Thyroid gland (tissue), 4 donors: ENCODE results near the gene PLPP3.

Experiments used
- CTCF ChIP-seq, 6 experiments: fragments of 200-600 bp in 3 of 6; fragments of 450-650 bp in 3 of 6; sonication (generic) in 3 of 6; IDR thresholded peaks; one replicate each; pipeline ENCODE4 v1.5.1; 2016 to 2019; ENCODE audit warnings: antibody characterized with exemption in 6 of 6, mild to moderate bottlenecking in 2 of 6, inconsistent platforms in 1 of 6, moderate library complexity in 1 of 6
- POLR2A ChIP-seq, 2 donors: fragments of 450-650 bp; IDR thresholded peaks; one replicate each; pipeline ENCODE4 v1.6.1; 2017; ENCODE audit warnings: antibody characterized with exemption in 2 of 2, mild to moderate bottlenecking in 2 of 2, moderate library complexity in 1 of 2

GRCh38 chr1:56464294-56464693, 115.1 kb downstream of the PLPP3 start:
- no peak for TF ChIP-seq CTCF (IDR thresholded peaks at IDR 0.05)
- no peak for TF ChIP-seq POLR2A (IDR thresholded peaks at IDR 0.05)
